Body of pancreas (tissue), 4 donors: Measurements from ENCODE around the gene ADAMTSL3.
"Not testable (repeated sequence)": the region's sequence is repeated elsewhere in the genome, so short reads cannot be mapped to it uniquely, and the experiment has no call there.

Experiments
- POLR2A ChIP-seq, 3 donors: fragments of 450-650 bp; IDR thresholded peaks; one replicate each; pipeline ENCODE4 v1.6.1; 2016; ENCODE audit warnings: antibody characterized with exemption in 3 of 3, mild to moderate bottlenecking in 2 of 3
- TF ChIP-seq, protein P1 (sequence below), 7 experiments: fragments of 450-650 bp in 4 of 7; fragments of 200-600 bp in 3 of 7; sonication (generic) in 3 of 7; IDR thresholded peaks; one replicate each; pipeline ENCODE4 v1.5.1; 2016 to 2019; ENCODE audit warnings: antibody characterized with exemption in 7 of 7

DNA sequence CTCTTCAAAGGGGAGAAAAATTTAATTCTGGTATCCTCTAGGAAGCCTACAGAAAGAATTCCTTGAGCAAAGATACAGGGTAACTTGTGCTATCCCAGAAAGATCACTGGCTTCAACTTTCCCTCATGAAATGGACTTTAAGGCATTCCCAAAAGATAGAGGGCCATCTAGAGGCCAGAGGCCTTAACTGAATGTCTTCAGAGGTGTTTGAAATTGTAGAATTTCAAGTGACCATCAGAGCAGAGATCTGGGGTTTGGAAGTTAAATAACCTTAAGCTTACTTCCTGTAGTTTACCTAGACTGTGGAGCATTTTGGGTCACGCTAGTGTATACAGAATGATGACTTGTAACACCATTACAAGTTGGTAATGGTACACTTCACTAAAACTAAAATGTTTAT, 400.6 kb downstream of the ADAMTSL3 start:
- TF ChIP-seq, protein P1, sequence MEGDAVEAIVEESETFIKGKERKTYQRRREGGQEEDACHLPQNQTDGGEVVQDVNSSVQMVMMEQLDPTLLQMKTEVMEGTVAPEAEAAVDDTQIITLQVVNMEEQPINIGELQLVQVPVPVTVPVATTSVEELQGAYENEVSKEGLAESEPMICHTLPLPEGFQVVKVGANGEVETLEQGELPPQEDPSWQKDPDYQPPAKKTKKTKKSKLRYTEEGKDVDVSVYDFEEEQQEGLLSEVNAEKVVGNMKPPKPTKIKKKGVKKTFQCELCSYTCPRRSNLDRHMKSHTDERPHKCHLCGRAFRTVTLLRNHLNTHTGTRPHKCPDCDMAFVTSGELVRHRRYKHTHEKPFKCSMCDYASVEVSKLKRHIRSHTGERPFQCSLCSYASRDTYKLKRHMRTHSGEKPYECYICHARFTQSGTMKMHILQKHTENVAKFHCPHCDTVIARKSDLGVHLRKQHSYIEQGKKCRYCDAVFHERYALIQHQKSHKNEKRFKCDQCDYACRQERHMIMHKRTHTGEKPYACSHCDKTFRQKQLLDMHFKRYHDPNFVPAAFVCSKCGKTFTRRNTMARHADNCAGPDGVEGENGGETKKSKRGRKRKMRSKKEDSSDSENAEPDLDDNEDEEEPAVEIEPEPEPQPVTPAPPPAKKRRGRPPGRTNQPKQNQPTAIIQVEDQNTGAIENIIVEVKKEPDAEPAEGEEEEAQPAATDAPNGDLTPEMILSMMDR (IDR thresholded peaks at IDR 0.05), result not testable (repeated sequence)
- not testable (repeated sequence) for TF ChIP-seq POLR2A (IDR thresholded peaks at IDR 0.05)
